Fibroblast of lung (primary cell): ENCODE results near the gene SP140L.

Experiments used
- EZH2 ChIP-seq: IDR thresholded peaks from 2 replicates; pipeline ENCODE4 v1.5.1; 2012; ENCODE audit warnings: low read length, control low read depth, mild to moderate bottlenecking; ENCODE audit errors: missing control alignments
- TF ChIP-seq, protein P1 (sequence below), 2 donors: IDR thresholded peaks in 1 of 2; conservative IDR thresholded peaks in 1 of 2; 1 replicate in 1 of 2; 2 replicates in 1 of 2; pipeline ENCODE4 v1.5.1; 2011 to 2012; ENCODE audit warnings: low read length in 2 of 2, control low read depth in 1 of 2, inconsistent platforms in 1 of 2, low read depth in 1 of 2, mild to moderate bottlenecking in 1 of 2

DNA sequence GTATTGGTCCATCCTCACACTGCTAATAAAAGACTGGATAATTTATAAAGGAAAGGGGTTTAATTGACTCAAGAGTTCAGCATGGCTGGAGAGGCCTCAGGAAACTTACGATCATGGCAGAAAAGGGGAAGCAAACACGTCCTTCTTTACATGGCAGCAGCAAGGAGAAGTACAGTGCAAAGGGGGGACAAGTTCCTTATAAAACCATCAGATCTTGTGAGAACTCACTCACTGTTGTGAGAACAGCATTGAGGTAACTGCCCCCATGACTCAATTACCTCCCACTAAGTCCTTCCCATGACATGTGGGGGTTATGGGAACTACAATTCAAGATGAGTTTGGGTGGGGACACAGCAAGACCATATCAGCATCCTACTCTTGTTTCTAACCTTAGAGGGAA, 126.0 kb downstream of the SP140L start:
- TF ChIP-seq, protein P1, sequence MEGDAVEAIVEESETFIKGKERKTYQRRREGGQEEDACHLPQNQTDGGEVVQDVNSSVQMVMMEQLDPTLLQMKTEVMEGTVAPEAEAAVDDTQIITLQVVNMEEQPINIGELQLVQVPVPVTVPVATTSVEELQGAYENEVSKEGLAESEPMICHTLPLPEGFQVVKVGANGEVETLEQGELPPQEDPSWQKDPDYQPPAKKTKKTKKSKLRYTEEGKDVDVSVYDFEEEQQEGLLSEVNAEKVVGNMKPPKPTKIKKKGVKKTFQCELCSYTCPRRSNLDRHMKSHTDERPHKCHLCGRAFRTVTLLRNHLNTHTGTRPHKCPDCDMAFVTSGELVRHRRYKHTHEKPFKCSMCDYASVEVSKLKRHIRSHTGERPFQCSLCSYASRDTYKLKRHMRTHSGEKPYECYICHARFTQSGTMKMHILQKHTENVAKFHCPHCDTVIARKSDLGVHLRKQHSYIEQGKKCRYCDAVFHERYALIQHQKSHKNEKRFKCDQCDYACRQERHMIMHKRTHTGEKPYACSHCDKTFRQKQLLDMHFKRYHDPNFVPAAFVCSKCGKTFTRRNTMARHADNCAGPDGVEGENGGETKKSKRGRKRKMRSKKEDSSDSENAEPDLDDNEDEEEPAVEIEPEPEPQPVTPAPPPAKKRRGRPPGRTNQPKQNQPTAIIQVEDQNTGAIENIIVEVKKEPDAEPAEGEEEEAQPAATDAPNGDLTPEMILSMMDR (conservative IDR thresholded peaks at IDR 0.05 in 1 of 2, IDR thresholded peaks at IDR 0.05 in 1 of 2; ENCODE audit: low read depth in 1 of 2, low read length in 2 of 2): no peak
- no peak for TF ChIP-seq EZH2
